T-helper 22 cell (primary cell): ENCODE data around the gene LPIN1.
A peak's percentile ranks its signal among the peaks of the same experiment; 100 is the strongest.
"Not testable (repeated sequence)": the region's sequence is repeated elsewhere in the genome, so short reads cannot be mapped to it uniquely, and the experiment has no call there.

Source experiments
- DNase-seq: peaks from one replicate; pipeline ENCODE4 v3.0.0-alpha.2; 2020; ENCODE audit warnings: low read depth

The LPIN1 gene

DNA sequence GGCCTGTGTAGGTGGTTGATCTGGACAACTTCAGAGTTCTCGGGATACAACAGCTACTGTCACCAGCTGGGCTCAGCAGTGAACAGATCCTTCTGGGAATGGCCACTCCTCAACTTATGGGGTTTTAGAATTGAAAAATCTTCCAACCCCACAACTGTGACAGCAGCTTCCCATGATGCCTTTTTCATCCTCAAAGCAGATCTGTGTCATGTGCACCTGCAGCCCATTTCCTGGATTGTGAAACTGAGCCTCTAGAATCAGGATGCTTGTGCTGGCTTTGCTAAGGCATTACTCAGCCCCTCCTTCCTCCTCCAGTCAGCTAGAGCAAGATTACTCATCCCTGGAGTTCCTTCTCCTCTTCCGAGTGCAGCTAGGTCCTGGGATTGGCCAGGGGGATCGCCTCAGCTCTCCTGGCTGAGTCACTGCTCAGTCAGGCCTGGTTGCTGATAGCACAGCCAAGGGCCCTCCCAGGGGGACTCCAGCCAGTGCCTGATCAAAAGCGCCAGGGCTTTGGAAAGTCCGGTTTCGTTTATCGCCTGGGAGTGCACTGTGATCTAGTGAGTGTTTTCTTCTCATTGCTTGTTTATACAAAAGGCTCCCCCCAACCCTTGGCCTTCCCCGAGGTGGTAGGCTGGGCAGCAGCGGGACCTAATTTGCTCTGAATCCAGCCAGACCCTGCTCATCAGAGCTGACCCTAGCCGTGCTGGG lies 2.4 kb upstream of the LPIN1 start:
- peak; percentile 83 for DNase-seq

DNA sequence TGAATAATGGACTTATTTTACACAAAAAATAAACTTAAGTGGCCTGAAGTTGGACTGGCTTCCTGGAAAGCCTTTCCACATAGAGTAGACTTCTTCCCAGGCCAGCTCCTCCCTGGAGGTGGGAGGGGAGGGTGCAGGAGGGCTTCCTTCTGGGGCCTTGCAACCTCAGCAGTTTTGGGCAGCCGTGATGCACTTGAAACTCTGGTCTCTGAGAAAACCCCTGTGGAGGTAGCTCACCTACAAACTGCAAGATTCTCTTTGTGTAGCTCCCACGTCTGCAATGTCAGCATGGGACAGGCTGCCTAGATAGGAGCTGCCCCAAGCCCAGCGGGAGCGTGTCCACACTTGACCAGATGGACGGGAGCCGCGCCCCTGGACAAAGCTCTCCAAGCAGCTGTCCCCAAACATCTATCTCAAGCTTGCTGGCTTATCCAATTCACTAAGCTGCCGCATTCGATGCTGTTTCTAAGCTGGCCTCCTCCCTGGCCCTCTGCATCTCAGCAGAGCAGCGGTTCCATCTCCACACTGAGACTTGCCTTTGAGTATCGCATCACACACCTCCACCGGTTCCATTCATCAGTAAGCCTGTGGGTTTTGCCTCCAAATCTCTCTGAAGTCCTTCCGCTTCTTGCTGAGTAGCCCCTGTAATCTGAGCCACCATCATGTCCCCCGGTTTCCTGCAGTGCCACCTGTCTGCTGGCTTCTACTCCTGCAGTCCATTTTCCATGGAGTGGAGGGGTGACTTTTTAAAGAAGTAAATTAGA lies 1.6 kb upstream of the LPIN1 start:
- no peak for DNase-seq

DNA sequence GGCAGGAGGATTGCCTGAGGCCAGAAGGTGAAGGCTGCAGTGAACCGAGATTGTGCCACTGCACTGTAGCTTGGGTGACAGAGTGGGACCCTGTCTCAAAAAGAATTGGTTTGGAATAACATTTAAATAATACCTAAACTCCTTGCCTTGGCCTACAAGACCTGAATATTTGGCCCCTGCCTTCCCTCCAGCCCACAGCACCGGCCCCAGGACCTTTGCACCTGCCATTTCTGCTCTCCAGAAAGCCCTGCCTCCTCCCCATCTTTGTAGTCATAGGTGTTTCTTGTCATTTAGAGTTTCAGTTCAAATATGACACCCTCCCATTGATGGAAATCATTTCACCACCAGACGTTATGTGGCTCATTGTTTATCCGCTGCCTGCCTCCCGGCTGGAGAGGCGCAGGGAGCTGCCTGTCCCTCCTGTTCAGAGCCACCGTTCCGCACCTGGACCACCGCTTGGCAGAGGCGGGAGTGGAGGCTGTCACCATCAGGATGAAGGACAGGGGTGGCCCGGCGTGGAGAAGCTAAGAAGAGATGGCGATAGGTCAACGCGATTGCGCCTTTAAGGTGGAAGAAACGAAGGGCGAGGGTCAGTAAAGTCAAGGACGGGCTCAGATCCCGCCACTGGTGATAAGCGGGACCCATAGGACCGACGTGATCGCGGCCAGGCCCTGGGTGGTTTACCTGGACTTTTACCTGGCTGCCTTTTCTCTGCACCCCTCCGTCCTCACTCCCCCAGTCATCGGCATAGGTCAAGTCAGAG lies 638 bp upstream of the LPIN1 start:
- DNase-seq: no peak

DNA sequence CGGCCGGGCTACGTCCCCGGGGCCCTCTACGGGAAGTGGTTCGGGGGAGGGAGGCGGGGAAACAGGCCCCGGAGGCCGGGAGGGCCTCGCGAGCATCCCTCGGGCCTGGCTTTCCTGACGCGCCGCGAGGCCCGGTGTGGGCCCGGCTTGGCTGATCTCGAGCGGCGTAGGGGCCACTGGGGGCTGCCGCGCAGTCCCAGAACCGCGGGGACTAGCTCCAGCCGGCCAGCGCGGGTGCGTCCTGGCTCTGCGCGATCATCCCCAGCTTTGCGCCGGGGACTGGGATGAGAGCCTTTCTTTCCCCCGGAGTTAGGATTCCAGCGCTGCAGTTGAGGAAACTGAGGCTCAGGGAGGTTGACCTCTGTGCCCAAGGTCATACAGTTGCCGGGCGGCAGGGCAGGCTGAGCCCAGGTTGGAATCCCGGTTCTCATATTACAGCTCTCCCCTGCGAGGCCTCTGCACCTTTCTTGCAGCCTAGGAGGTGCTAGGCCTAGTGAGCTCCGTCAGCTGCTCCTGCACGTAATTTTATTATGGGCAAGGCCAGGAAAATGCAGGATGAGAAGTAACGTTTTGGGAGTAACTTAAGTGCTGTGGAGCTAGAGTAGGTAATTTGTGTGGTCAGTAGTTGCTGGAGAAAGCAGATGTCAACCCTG lies 501 bp downstream of the LPIN1 start:
- no peak for DNase-seq

DNA sequence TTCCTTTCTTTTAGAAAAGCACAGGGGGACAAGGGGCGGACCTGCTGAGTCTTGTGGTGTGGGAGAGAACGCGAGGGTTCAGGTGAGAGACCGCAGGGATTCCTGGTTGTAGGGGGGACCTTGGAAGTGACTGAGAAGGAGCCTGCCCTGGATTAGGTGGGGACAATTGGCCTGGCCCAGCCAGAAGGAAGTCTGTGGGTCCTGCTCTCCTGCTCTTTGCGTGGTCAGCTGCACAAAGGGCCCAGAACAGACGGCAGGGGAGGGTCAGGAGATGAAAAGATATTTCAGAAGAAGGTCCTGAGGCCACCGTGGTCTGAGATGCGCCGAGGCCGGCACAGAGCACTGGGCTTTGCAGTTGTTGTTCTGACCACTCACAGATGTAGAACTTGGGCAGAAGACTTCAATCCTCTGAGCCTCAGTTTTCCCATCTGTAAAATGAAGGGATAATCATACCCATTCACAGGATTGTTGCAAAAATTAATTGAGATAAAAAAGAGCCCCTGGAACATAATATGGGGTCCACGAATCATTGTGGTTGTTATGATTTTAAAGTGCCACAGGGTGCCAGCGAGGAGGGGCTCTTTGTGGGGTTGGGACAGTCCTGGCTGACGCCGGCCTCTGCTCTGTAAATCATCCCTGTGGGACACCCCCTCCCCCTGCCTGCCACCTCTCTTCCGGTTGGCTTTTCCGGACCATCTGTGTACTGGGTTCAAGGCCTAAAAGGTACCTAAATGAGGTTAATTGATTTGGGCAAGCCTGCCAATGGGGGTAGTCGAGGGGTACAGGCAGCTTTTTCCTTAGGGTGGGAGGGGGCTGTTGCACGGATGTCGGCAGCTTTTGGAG lies 1.8 kb downstream of the LPIN1 start:
- no peak for DNase-seq

DNA sequence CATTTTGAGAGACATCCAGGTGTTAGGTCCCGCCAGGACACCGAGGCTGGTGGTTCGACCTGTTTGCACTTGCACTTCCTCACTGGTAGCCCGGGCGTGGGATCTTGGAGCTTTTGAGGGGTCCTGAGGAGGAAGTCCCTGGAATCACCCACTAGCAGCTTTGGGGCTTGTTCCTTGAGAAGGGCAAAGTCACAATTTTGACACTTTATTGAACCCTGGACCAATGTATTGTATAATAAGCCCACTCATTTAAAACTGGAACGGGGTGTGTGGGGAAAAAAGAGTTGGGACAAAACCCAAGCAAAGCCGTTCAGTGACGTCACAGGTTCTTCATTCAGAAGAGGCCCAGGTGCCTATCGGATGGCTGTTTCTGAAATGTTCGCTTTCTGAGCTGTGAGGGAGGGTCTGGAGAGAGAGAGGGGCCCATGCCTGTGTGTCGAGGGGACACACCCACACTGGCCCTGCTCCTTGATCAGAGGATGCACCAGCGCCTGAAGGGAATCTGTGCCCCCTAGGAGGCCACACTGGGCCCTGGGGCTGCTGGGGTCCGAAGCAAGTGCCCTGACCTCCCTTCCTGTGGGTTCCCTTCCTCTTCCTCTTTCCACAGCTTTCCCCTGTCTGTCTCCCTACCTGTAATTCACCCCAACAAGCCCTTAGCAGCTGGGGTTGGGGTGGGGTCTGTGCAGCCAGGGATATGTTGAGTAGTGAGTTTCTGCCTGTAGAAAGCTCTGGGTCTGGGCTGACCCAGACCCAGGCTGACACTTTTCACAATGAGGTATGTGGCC lies 2.6 kb downstream of the LPIN1 start:
- DNase-seq: no peak

DNA sequence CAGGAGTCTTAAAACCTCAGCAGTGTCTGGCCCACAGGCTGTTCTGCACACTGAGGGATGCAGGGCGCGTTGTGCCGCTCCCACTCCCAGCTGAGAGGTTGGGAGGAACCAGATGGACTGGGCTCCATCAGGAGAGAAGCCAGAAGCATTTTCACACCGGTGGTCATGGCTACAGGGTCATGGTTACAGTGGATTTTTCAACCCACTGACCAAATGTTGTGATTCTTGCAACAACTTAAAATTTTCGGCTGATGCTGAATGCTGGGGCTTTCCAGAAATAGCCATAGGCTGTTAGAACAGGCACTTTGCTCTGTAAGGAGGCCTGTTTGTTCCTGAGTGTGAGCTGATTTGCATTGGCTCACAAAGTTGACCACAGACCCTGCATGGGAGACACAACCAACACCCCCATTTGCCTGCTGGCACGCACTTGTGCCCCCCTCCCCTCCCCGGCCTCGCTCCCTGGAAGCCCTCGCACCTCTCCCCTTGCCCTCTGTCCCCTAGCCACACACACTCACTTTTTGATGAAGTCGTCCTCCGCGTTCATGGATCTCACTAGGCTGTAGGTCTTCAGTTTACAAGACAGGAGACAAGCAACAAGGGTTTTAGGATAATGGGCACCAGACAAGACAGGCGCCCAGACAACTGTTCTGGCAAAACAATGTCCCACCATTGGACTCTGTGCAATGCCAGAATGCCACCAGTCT lies 3.4 kb downstream of the LPIN1 start:
- no peak for DNase-seq

DNA sequence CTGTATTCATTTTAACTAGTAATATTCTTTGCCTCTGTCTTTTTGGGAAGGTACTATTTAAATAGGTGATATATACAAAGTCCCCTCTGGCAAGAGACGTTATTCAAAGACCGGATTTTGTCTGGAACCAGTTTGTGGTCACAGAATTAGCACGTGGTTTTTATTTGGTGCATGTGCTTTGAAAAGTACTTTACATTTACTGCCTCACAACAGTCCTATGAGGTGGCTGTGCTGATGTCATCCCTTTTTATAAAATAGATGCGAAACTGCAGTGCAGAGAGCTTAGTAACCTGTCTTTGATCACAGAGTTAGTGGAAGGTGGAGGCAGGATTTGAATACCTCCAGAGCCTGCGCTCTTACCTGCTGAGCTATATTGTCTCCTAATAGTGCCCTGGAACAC lies 4.0 kb downstream of the LPIN1 start:
- DNase-seq: peak; percentile 64

DNA sequence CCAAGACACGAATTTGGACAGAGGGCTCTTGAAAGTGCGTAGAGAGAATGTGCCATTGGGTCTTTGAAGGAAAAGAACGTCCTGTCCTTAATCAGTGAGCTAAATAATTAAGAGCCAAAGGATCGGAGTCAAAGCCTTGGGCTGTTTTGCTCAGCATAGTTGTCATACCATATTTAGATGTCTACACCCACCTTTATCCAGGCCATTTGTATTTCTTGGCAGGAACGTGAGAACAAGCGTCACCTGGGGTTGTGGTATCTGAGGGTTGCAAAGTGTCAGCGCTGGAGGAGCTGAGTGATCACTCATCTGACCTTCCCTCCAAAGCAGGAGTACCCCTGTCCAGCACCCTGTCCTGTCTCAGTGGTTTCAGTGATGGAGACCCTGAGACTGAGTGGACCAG lies 4.5 kb downstream of the LPIN1 start:
- DNase-seq: no peak

DNA sequence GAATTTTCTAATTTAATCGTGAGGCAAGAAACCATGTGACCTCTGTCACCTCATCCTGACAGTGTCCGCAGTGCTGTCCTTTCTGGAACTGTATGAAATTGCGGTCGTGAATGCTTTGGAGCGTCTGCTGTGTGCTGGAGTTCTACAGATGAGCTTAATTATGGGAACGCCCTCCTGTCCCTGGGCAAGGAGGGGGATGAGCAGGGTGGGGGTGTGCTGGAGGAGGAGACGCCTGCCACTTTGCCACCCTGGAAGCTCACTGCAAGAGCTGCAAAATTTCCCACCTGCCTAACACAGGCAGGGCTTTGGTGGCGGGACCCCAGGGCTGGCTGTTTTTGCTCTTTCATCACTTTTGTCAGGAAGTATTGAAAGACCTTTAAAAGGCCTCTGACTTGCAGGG lies 6.5 kb downstream of the LPIN1 start:
- no peak for DNase-seq

DNA sequence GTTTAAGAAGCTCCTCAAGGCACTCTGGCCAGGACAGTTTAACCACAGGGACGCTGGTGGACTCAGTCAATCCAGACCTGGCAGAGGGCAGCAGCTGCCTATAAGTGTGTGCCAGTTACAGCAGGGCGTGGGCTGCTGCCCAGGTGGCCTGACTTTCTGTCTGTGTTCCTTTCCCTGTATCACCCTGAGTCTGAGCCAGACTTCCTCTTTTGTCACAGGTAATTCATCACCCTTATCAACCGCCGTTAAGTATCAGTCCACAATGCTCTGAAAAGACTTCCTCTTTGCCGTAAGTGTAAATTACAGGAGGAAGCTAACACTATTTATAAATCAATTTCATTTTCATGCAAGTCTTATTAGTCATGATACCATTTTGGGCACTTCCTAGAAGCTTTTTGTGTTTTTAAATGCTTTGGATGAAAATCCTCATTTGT lies 7.0 kb downstream of the LPIN1 start:
- DNase-seq: peak; percentile 45

DNA sequence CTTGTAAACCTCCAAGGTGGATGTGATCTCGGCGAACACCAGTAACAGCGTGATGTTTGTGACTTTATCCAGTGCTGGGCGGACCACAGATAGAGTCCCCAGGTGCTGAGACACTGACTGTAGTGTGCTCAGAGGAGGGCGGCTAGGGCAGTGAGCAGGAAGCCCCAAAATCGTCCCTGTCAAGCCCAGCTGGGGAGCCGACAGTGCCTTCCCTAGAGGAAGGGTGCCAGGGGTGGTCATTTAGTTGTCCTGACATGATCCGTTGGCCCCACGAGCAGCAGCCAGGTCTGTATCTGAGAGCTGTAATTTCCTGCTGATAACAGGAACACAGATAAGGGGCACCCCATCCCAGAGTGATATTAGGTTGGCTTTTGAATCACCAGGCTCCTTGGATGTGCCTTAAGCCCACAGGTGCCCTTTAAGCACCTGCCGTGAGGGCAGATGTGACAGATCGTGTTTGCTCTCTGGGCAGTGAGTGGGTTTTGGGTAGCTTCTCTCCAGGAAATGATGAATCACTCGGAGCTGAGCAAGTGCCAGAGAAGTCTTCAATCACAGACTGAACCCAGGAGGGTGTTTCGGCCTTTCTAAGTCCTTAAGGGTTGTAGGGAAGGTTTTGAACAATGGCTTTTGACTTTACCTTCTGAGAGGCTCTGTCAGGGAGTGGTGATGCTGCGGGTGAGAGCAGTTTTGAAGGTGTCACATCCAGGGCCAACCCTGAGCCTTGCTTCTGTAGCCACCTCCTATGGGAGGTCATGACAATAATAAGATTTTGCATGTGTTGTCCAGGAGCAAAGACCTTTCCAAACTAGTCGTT lies 7.7 kb downstream of the LPIN1 start:
- peak; percentile 67 for DNase-seq

DNA sequence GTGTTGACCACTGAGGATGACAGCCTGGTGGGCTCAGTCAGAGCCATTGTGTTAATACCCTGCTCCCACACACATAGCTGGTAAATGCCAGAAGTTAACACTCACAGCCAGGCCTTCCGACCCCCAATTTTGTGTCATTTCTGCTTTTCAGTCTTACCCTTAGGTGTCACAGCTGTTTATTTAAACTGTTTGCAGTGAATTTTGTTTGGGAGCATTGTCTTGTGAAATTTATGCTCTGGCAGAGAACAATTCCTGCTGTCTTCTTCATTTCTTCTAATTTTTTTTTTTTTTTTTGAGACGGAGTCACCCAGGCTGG lies 8.2 kb downstream of the LPIN1 start:
- DNase-seq: no peak

DNA sequence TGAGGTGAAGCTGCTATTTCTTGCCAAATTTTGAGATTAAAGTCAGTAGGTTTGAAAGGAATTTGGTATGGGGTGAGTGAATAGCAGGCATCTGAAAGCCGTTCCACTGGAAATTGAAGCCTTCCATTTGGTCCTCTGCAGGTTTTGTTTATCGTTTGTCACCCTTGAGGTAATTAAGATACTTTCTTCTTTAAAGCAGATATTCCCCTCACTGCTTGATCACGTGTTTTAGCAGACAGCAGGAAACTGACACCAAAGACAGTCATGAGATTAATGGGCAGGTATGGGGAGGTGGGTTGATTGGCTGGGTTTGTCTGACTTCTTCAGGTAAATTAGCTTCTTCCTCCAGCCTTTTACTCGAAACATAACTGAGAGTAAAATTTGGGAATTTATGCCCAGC lies 10.7 kb downstream of the LPIN1 start:
- no peak for DNase-seq

DNA sequence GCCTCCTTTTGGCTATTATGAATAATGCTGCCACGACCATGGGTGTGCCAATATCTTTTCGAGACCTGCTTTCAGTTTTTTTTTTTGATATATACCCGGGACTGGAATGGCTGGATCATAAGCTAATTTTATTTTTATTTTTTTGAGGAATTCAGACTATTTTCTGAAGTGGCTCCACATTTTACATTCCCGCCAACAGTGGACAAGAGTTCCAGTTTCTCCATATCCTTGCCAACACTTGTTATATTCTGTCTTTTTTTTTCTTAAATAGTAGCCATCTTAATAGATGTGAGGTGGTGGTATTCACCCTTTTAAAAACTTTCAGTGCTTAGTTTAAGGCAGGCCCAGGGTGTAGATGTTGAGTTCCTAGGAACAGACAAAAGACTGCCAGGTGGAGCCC lies 11.8 kb downstream of the LPIN1 start:
- DNase-seq: no peak

DNA sequence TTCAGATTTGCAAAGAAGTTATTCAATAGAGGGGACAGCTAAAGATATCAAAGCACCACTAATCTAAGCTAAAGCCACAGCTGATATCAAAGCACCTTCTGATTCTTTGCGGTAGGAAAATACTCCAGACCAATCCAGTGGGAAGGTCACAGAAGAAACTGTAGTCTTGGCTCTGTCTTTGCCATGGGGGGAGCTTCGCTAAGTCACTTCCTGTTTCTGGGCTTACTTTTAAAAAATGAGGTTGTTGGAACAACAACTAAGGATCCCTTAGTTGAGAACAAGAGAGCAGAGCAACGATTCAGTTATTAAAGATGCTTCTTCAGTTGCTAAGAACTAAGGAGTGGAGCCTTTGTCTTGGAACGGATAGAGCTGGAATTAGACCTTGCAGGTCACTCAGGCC lies 12.2 kb downstream of the LPIN1 start:
- DNase-seq: no peak

DNA sequence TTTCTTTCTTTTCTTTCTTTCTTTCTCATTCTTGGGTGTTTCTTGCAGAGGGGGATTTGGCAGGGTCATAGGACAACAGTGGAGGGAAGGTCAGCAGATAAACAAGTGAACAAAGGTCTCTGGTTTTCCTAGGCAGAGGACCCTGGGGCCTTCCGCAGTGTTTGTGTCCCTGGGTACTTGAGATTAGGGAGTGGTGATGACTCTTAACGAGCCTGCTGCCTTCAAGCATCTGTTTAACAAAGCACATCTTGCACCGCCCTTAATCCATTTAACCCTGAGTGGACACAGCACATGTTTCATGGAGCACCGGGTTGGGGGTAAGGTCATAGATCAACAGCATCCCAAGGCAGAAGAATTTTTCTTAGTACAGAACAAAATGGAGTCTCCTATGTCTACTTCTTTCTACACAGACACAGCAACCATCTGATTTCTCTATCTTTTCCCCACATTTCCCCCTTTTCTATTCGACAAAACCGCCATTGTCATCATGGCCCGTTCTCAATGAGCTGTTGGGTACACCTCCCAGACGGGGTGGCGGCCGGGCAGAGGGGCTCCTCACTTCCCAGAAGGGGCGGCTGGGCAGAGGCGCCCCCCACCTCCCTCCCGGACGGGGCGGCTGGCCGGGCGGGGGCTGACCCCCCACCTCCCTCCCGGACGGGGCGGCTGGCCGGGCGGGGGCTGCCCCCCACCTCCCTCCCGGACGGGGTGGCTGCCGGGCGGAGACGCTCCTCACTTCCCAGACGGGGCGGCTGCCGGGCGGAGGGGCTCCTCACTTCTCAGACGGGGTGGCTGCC lies 12.9 kb downstream of the LPIN1 start:
- not testable (repeated sequence) for DNase-seq

DNA sequence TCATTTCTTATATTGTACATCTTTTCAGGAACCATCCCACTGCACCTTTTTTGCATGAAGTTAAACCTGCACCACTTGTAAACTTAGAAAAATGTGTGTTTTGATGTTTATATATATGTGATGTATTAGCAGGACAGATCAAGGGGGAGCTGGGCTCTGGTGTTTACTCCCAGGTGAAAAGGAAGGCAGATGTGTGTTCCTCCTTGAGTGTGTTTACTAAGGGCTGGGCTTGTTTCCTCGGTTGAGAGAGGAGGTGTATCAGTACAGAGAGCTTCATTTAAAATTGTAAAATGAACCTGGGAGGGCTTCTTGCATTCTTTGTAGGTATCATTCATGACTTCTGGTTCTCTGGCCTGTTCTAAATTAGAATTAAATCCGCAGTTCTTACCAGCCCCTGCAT lies 14.8 kb downstream of the LPIN1 start:
- no peak for DNase-seq

DNA sequence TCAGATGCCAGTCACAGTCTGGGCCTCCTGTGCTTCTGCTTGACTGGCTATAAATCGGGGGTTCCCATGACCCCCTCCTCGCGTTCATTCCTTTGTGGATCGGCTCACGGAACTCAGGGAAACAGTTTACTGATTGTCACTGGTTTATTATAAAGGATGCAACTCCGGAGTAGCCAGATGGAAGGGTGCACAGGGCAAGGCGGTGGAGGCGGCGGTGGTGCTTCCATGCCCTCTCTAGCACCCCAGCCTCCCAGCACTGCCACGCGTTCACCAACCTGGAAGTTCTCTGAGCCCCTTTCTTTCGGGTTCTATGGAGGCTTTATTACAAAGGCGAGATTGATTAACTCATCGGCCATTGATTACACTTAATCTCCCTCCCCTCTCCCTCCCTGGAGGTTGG lies 15.6 kb downstream of the LPIN1 start:
- DNase-seq: no peak
